ENCODE data around the gene XRRA1. TPM values are rescaled to one million over a fixed set of nuclear protein-coding genes. Genes with fewer than 3 reads are reported as not detected.

XRRA1 gene
- total RNA-seq, 1 experiment from 2014 or later, result 9.7 TPM

GRCh38 chr11:74952752-74953151 is 3.9 kb upstream of the XRRA1 start:
- in situ Hi-C loops (cut with HindIII; ENCODE audit: low sequenced_read_pairs), result no loop called here
- no peak for DNase-seq (ENCODE audit: low spot score)

GRCh38 chr11:74951226-74951625 is 2.3 kb upstream of the XRRA1 start:
- no peak for DNase-seq (ENCODE audit: low spot score)

GRCh38 chr11:74950374-74950969 is 1.6 kb upstream of the XRRA1 start:
- DNase-seq (ENCODE audit: low spot score), result no peak
- in situ Hi-C loops (cut with HindIII; ENCODE audit: low sequenced_read_pairs), result no loop called here

More at GRCh38 chr11:74951226-74951625, 2.3 kb upstream of the XRRA1 start:
- in situ Hi-C loops (cut with HindIII; ENCODE audit: low sequenced_read_pairs), result no loop called here

GRCh38 chr11:74949753-74950137 is 854 bp upstream of the XRRA1 start:
- in situ Hi-C loops (cut with HindIII; ENCODE audit: low sequenced_read_pairs), result no loop called here
- no peak for DNase-seq (ENCODE audit: low spot score)

- no peak for DNase-seq (ENCODE audit: low spot score)
- in situ Hi-C loops (cut with HindIII; ENCODE audit: low sequenced_read_pairs), result no loop called here
These were observed 369 bp downstream of the XRRA1 start for GRCh38 chr11:74948546-74948897.

- in situ Hi-C loops (cut with HindIII; ENCODE audit: low sequenced_read_pairs), result no loop called here
- no peak for DNase-seq (ENCODE audit: low spot score)
These were observed 6.7 kb downstream of the XRRA1 start for GRCh38 chr11:74942073-74942759.

- no peak for DNase-seq (ENCODE audit: low spot score)
- in situ Hi-C loops (cut with HindIII; ENCODE audit: low sequenced_read_pairs), result no loop called here
These were observed 7.4 kb downstream of the XRRA1 start for GRCh38 chr11:74941492-74941891.

- in situ Hi-C loops (cut with HindIII; ENCODE audit: low sequenced_read_pairs), result no loop called here
- no peak for DNase-seq (ENCODE audit: low spot score)
These were observed 11.0 kb downstream of the XRRA1 start for GRCh38 chr11:74937696-74938475.

GRCh38 chr11:74936976-74937375 is 11.9 kb downstream of the XRRA1 start:
- in situ Hi-C loops (cut with HindIII; ENCODE audit: low sequenced_read_pairs), result no loop called here
- no peak for DNase-seq (ENCODE audit: low spot score)

GRCh38 chr11:74936087-74936486 is 12.8 kb downstream of the XRRA1 start:
- no peak for DNase-seq (ENCODE audit: low spot score)
- in situ Hi-C loops (cut with HindIII; ENCODE audit: low sequenced_read_pairs), result no loop called here

GRCh38 chr11:74935285-74935684 is 13.6 kb downstream of the XRRA1 start:
- in situ Hi-C loops (cut with HindIII; ENCODE audit: low sequenced_read_pairs), result no loop called here
- DNase-seq (ENCODE audit: low spot score), result no peak

- no peak for DNase-seq (ENCODE audit: low spot score)
- in situ Hi-C loops (cut with HindIII; ENCODE audit: low sequenced_read_pairs), result no loop called here
These were observed 15.1 kb downstream of the XRRA1 start for GRCh38 chr11:74933765-74934164.

- no peak for DNase-seq (ENCODE audit: low spot score)
- in situ Hi-C loops (cut with HindIII; ENCODE audit: low sequenced_read_pairs), result no loop called here
These were observed 16.1 kb downstream of the XRRA1 start for GRCh38 chr11:74932797-74933196.

GRCh38 chr11:74932169-74932568 is 16.7 kb downstream of the XRRA1 start:
- in situ Hi-C loops (cut with HindIII; ENCODE audit: low sequenced_read_pairs), result no loop called here

GRCh38 chr11:74929431-74930363 is 19.2 kb downstream of the XRRA1 start:
- peak; percentile 88 for DNase-seq (ENCODE audit: low spot score)
- in situ Hi-C loops (cut with HindIII; ENCODE audit: low sequenced_read_pairs), result no loop called here

More at GRCh38 chr11:74932169-74932568, 16.7 kb downstream of the XRRA1 start:
- DNase-seq (ENCODE audit: low spot score), result no peak

- DNase-seq (ENCODE audit: low spot score), result no peak
- in situ Hi-C loops (cut with HindIII; ENCODE audit: low sequenced_read_pairs), result no loop called here
These were observed 21.4 kb downstream of the XRRA1 start for GRCh38 chr11:74927496-74927895.

GRCh38 chr11:74926304-74927030 is 22.4 kb downstream of the XRRA1 start:
- no peak for DNase-seq (ENCODE audit: low spot score)
- in situ Hi-C loops (cut with HindIII; ENCODE audit: low sequenced_read_pairs), result no loop called here

GRCh38 chr11:74925281-74925680 is 23.6 kb downstream of the XRRA1 start:
- DNase-seq (ENCODE audit: low spot score), result no peak
- in situ Hi-C loops (cut with HindIII; ENCODE audit: low sequenced_read_pairs), result no loop called here

GRCh38 chr11:74923125-74923524 is 25.8 kb downstream of the XRRA1 start:
- no peak for DNase-seq (ENCODE audit: low spot score)
- in situ Hi-C loops (cut with HindIII; ENCODE audit: low sequenced_read_pairs), result no loop called here
